GM13977 (cell line): ENCODE data around the gene SEZ6.

Source experiments
- DNase-seq: peaks from one replicate; pipeline ENCODE4 v3.0.0; 2012; ENCODE audit warnings: low spot score
- in situ Hi-C: fragments of 300-500 bp; cut with MboI; formaldehyde crosslinking; loops from one replicate; pipeline ENCODE4 v1.12.0; 2022; ENCODE audit warnings: low sequenced_read_pairs, low pct_unique_long_range_greater_than_20kb, mixed read lengths, inconsistent platforms; ENCODE audit not compliant: unreplicated experiment
- TF ChIP-seq, protein P1 (sequence below): IDR thresholded peaks from 2 replicates; pipeline ENCODE4 v1.5.1; 2012; ENCODE audit warnings: mild to moderate bottlenecking, control low read depth; ENCODE audit not compliant: insufficient read depth; ENCODE audit errors: extremely low read depth, missing control alignments

SEZ6 gene

DNA sequence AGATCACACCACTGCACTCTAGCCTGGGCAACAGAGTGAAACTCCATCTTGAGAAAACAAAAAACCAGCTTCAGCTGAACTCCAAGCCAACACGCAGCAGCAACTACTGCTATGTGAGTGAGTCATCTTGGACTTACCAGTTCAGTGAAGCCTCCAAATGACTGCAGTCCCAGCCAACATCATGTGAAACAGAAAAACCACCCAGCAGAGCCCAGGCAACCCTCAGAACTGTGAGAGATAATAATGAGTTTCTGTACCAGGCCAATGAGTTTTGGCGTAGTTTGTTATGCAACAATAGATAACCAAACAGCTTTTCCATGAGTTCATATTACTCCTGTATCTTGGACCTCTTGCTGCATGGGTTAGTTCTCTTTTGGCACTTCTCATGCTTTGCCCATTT lies 77.8 kb downstream of the SEZ6 start:
- in situ Hi-C loops, result no loop called here
- no peak for DNase-seq
- TF ChIP-seq, protein P1, sequence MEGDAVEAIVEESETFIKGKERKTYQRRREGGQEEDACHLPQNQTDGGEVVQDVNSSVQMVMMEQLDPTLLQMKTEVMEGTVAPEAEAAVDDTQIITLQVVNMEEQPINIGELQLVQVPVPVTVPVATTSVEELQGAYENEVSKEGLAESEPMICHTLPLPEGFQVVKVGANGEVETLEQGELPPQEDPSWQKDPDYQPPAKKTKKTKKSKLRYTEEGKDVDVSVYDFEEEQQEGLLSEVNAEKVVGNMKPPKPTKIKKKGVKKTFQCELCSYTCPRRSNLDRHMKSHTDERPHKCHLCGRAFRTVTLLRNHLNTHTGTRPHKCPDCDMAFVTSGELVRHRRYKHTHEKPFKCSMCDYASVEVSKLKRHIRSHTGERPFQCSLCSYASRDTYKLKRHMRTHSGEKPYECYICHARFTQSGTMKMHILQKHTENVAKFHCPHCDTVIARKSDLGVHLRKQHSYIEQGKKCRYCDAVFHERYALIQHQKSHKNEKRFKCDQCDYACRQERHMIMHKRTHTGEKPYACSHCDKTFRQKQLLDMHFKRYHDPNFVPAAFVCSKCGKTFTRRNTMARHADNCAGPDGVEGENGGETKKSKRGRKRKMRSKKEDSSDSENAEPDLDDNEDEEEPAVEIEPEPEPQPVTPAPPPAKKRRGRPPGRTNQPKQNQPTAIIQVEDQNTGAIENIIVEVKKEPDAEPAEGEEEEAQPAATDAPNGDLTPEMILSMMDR, result no peak

DNA sequence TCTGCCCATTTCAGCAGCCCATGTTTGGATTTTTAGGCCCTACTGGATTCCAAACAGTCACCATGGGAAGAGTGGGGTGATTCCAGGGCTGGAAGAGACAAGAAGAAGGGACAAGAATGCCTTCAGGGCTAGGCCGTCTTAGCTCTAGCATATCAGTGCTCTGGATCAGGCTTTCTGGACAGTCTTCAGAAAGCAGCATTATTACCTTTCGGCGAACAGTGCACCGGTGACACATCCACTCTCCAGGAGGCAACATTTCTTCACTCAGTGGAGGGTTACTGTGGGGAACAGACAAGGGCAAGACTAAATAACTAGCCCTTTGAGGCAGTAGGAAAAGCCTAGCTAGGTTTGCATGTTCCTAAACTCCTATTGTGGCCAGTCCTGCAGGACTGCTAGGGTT lies 79.0 kb downstream of the SEZ6 start:
- TF ChIP-seq, protein P1, result no peak
- in situ Hi-C loops, result no loop called here
- DNase-seq, result no peak

DNA sequence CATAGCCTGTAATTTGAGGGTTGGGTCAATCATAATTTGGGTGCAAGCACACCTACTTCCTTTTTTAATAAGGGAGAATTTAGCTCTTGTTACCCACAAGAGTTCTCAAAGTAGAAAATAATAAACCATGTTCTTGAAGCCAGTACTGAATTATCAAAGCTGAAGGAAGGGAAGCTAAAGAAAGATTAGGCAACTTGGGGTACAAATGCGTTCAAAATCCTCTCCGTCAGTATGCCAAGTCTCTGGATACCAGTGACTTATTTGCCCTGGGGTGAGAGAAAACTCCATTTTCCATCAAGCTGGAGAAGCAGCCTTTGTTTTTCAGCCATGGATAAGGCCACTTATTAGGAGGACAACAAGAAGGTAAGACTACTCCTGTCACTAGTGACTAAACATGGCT lies 79.5 kb downstream of the SEZ6 start:
- DNase-seq, result no peak
- TF ChIP-seq, protein P1, result no peak
- in situ Hi-C loops, result no loop called here

DNA sequence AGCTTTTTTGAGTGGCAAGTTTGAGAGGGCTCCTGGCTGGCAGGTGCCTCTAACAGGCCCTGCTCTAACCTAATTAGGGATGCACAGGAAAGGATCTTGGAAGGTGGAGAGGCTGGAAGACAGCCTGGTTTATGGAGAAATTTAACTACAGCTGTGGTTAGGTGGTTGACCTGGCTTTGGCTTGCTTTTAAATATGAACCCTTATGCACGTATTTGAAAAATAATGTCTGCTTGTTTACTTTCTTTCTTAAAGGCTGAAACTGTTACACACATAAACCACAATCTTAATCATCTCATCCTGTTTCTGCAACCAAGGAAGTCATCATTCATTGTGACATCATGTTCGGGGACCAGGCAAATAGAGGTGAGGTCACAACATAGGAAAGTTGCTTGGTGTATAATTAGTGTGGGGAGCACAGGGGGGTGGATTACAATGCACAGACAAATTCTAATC lies 79.9 kb downstream of the SEZ6 start:
- TF ChIP-seq, protein P1, result no peak
- peak; percentile 45 for DNase-seq
- in situ Hi-C loops, result no loop called here

DNA sequence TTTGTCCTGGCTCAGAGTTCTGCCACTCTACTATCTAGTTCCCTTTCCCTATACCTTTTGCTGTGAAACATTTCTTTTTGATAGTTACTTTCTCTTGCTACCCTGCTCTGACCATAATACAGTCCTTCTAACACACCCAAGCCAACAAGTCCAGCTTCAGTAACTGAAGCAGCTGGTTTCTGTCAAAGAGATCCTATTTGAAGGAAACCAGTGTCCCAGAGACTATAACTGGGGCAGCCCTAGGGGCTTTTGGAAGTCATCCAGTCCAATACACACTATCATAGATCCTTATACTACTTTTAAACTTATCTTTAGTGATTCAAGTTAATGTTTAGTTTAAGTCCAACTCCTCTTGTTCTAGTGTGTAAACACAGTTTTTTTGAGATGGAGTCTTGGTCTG lies 85.6 kb downstream of the SEZ6 start:
- in situ Hi-C loops, result no loop called here

DNA sequence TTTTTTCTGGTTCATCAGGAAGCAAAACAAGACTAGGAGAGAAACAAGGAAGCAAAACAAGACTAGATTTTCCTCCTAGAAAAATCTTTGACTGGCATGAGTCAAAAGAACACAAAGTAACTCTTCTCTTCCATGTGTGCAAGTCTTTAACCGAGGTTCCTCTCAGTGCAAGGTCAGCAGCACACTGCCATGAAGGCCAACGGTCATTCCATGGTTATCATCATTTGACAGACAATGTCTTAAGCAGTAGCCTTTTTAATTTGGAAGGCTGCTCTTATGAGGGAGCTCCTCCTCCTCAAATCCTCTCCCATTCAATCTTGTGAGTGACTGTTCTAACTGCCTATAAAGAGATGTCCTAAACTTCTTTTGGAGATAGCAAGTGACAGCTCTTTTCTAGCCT lies 87.5 kb downstream of the SEZ6 start:
- TF ChIP-seq, protein P1, result no peak
- no peak for DNase-seq
- in situ Hi-C loops, result loop anchor here (10.0 kb wide), 1 partner anchor 153 kb away; no protein-coding TSS in a partner anchor

More for the DNA sequence above, 85.6 kb downstream of the SEZ6 start:
- DNase-seq, result no peak
- TF ChIP-seq, protein P1, result no peak

DNA sequence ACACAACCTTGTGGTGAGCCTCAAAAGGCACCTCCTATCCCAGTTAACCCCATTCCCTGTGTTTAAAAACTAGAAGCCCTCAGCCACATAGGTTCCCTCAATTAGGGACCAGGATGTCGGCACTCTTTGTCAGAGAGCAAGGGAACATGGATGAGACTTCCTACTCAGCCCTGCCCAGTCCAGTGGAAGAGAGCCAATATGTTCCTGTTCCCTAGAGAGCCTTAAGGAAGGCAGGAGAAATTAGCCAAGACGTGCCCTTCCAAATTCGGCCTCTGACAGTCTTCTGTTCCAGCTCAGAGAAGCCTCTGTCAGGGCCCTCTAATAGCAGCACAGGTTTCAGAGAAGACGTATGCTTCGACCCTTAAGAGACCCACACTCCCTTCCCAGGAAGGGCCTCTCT lies 88.4 kb downstream of the SEZ6 start:
- no peak for DNase-seq
- in situ Hi-C loops, result loop anchor here (10.0 kb wide), 1 partner anchor 153 kb away; no protein-coding TSS in a partner anchor
- TF ChIP-seq, protein P1, result no peak
